Osteoblast (primary cell): ENCODE results near the gene TRA2B. TPM values are rescaled to one million over a fixed set of nuclear protein-coding genes. Genes with fewer than 3 reads are reported as not detected.

ENCODE experiments used
- DNase-seq: peaks from one replicate; pipeline ENCODE4 v3.0.0; 2011; ENCODE audit warnings: low spot score, mixed read lengths; ENCODE audit not compliant: insufficient read length; ENCODE audit errors: missing footprints
- H2AFZ ChIP-seq: 2 replicates; pipeline ENCODE4 v1.6.0; 2011; ENCODE audit warnings: mild to moderate bottlenecking, low read length
- H3K27ac ChIP-seq: 2 replicates; pipeline ENCODE4 v1.5.1; 2011; ENCODE audit warnings: mild to moderate bottlenecking, low read depth, low read length, moderate library complexity
- H3K27me3 ChIP-seq: 2 replicates; pipeline ENCODE4 v1.6.0; 2012; ENCODE audit warnings: mild to moderate bottlenecking, control low read depth, inconsistent platforms, low read length, moderate library complexity; ENCODE audit not compliant: insufficient read depth
- H3K36me3 ChIP-seq: 2 replicates; pipeline ENCODE4 v1.5.1; 2011; ENCODE audit warnings: mild to moderate bottlenecking, low read length, control low read depth, moderate library complexity; ENCODE audit not compliant: insufficient read depth
- H3K4me1 ChIP-seq: 2 replicates; pipeline ENCODE4 v1.5.1; 2011; ENCODE audit warnings: mild to moderate bottlenecking, low read length, control low read depth, moderate library complexity; ENCODE audit not compliant: insufficient read depth
- H3K4me2 ChIP-seq: 2 replicates; pipeline ENCODE4 v1.6.0; 2011; ENCODE audit warnings: mild to moderate bottlenecking, low read length; ENCODE audit not compliant: insufficient read depth
- H3K4me3 ChIP-seq: fragments of 200-600 bp; sonication (generic); 3 replicates; pipeline ENCODE4 v1.5.1; 2012; ENCODE audit warnings: mild to moderate bottlenecking, low read length, inconsistent platforms; ENCODE audit not compliant: insufficient read depth
- H3K79me2 ChIP-seq: 2 replicates; pipeline ENCODE4 v1.6.0; 2012; ENCODE audit warnings: mild to moderate bottlenecking, low read length, control low read depth, inconsistent platforms; ENCODE audit not compliant: insufficient read depth
- H3K9me3 ChIP-seq: 2 replicates; pipeline ENCODE4 v1.5.1; 2011; ENCODE audit warnings: low read depth, low read length, control low read depth
- H4K20me1 ChIP-seq: 2 replicates; pipeline ENCODE4 v1.6.0; 2012; ENCODE audit warnings: mild to moderate bottlenecking, low read length, control low read depth; ENCODE audit not compliant: insufficient read depth
- CTCF ChIP-seq: IDR thresholded peaks from 2 replicates; pipeline ENCODE4 v1.5.1; 2011; ENCODE audit warnings: mild to moderate bottlenecking, low read depth, low read length, moderate library complexity; ENCODE audit errors: extremely low read depth
- total RNA-seq: library from RNA; depleted of rRNA; stranded (reverse); fragments of >200 nt; gene quantifications from 2 replicates; pipeline ENCODE4 v1.2.3, GENCODE V29; 2012

The TRA2B gene
- total RNA-seq, 1 donor: 111 TPM

- Histone ChIP-seq H3K79me2 (peaks cover 99% of the 10 kb centered on the region), H3K4me3 (no peak overlapping the region), H3K27me3 (no peaks in the 10 kb centered on the region), H3K4me1 (peaks cover 29% of the 10 kb centered on the region), H3K36me3 (peaks cover 88% of the 10 kb centered on the region), H3K27ac (no peak overlapping the region), H3K9me3 (no peaks in the 10 kb centered on the region), H4K20me1 (peaks cover 97% of the 10 kb centered on the region), H2AFZ (no peak overlapping the region), H3K4me2 (no peak overlapping the region)
- DNase-seq: no peak
- no peak for TF ChIP-seq CTCF
Measured at GRCh38 chr3:185924375-185924774, 13.4 kb downstream of the TRA2B start.

- peaks cover 93% of the 10 kb centered on the region for H4K20me1 ChIP-seq
- no peak overlapping the region for H3K27ac ChIP-seq
- H2AFZ ChIP-seq: no peak overlapping the region
- no peaks in the 10 kb centered on the region for H3K9me3 ChIP-seq
- H3K4me2 ChIP-seq: no peak overlapping the region
- no peak for DNase-seq
- peaks cover 100% of the 10 kb centered on the region for H3K36me3 ChIP-seq
- H3K27me3 ChIP-seq: no peaks in the 10 kb centered on the region
- H3K79me2 ChIP-seq: peaks cover 81% of the 10 kb centered on the region
- no peak overlapping the region for H3K4me3 ChIP-seq
- H3K4me1 ChIP-seq: no peaks in the 10 kb centered on the region
- TF ChIP-seq CTCF: no peak
Measured at GRCh38 chr3:185920184-185920583, 17.6 kb downstream of the TRA2B start.

- H3K4me1 ChIP-seq: no peaks in the 10 kb centered on the region
- H3K27me3 ChIP-seq: no peaks in the 10 kb centered on the region
- H3K4me2 ChIP-seq: no peak overlapping the region
- H4K20me1 ChIP-seq: peaks cover 75% of the 10 kb centered on the region
- no peak overlapping the region for H2AFZ ChIP-seq
- H3K79me2 ChIP-seq: peaks cover 41% of the 10 kb centered on the region
- H3K4me3 ChIP-seq: no peak overlapping the region
- TF ChIP-seq CTCF: no peak
- H3K9me3 ChIP-seq: no peaks in the 10 kb centered on the region
- no peak overlapping the region for H3K27ac ChIP-seq
- DNase-seq: no peak
- H3K36me3 ChIP-seq: peaks cover 83% of the 10 kb centered on the region
Measured at GRCh38 chr3:185916042-185916833, 21.6 kb downstream of the TRA2B start.

- Histone ChIP-seq H3K4me3 (no peak overlapping the region), H3K27me3 (no peaks in the 10 kb centered on the region), H4K20me1 (peaks cover 70% of the 10 kb centered on the region), H3K27ac (peak overlapping the region; percentile 19), H3K4me2 (no peak overlapping the region), H3K79me2 (peaks cover 36% of the 10 kb centered on the region), H3K36me3 (peaks cover 77% of the 10 kb centered on the region), H2AFZ (no peak overlapping the region), H3K4me1 (no peaks in the 10 kb centered on the region), H3K9me3 (no peaks in the 10 kb centered on the region)
- TF ChIP-seq CTCF: no peak
- DNase-seq: no peak
Measured at GRCh38 chr3:185915642-185916041, 22.2 kb downstream of the TRA2B start.
